Lower leg skin (tissue), 3 donors: ENCODE results near the gene PRSS1.

ENCODE experiments used
- CTCF ChIP-seq, 3 donors: fragments of 450-650 bp; IDR thresholded peaks; one replicate each; pipeline ENCODE4 v1.5.1; 2016; ENCODE audit warnings: antibody characterized with exemption in 3 of 3, mild to moderate bottlenecking in 3 of 3, moderate library complexity in 2 of 3
- POLR2A ChIP-seq, 2 donors: fragments of 450-650 bp; IDR thresholded peaks; one replicate each; pipeline ENCODE4 v1.6.1; 2016 to 2017; ENCODE audit warnings: antibody characterized with exemption in 2 of 2, mild to moderate bottlenecking in 1 of 2, moderate library complexity in 1 of 2

GRCh38 chr7:142797391-142798377 is 48.4 kb downstream of the PRSS1 start:
- TF ChIP-seq CTCF (IDR thresholded peaks at IDR 0.05) (no peak), POLR2A (IDR thresholded peaks at IDR 0.05) (no peak)
